ENCODE data around the gene APMAP.

DNA sequence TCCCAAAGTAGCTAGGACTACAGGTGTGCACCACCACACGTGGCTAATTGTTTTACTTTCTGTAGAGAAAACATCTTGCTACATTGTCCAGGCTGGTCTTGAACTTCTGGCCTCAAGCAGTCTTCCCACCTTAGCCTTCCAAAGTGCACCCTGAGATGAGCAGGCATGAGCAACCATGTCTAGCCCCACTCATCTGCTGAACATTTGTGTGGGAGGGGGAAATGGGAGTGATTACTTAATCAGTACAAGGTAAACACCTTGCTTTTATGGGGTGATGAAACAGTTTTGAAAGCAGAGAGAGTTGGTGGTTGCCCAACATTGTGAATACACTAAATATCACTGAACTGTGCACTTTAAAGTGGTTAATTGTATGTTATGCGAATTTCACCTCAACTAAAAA is 5.3 kb downstream of the APMAP start:
- TF ChIP-seq, protein P1, sequence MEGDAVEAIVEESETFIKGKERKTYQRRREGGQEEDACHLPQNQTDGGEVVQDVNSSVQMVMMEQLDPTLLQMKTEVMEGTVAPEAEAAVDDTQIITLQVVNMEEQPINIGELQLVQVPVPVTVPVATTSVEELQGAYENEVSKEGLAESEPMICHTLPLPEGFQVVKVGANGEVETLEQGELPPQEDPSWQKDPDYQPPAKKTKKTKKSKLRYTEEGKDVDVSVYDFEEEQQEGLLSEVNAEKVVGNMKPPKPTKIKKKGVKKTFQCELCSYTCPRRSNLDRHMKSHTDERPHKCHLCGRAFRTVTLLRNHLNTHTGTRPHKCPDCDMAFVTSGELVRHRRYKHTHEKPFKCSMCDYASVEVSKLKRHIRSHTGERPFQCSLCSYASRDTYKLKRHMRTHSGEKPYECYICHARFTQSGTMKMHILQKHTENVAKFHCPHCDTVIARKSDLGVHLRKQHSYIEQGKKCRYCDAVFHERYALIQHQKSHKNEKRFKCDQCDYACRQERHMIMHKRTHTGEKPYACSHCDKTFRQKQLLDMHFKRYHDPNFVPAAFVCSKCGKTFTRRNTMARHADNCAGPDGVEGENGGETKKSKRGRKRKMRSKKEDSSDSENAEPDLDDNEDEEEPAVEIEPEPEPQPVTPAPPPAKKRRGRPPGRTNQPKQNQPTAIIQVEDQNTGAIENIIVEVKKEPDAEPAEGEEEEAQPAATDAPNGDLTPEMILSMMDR (IDR thresholded peaks at IDR 0.05), result no peak
- TF ChIP-seq POLR2AphosphoS5 (IDR thresholded peaks at IDR 0.05), result peak; percentile 25
- no peak for TF ChIP-seq POLR2A (IDR thresholded peaks at IDR 0.05)

Data from prostate gland (tissue), 2 donors.